PC-3 (cell line): ENCODE measurements around the gene IGSF21.

Experiments
- EZH2 ChIP-seq: fragments of 300-600 bp; sonication (generic); IDR thresholded peaks from one replicate; pipeline ENCODE4 v1.6.1; 2017; ENCODE audit warnings: antibody characterized with exemption, mild to moderate bottlenecking, low read length; ENCODE audit not compliant: unreplicated experiment
- TF ChIP-seq, protein P1 (sequence below): fragments of 300-600 bp; sonication (generic); conservative IDR thresholded peaks from 2 replicates; pipeline ENCODE4 v1.5.1; 2017; ENCODE audit warnings: antibody characterized with exemption, low read depth, mild to moderate bottlenecking, low read length

DNA sequence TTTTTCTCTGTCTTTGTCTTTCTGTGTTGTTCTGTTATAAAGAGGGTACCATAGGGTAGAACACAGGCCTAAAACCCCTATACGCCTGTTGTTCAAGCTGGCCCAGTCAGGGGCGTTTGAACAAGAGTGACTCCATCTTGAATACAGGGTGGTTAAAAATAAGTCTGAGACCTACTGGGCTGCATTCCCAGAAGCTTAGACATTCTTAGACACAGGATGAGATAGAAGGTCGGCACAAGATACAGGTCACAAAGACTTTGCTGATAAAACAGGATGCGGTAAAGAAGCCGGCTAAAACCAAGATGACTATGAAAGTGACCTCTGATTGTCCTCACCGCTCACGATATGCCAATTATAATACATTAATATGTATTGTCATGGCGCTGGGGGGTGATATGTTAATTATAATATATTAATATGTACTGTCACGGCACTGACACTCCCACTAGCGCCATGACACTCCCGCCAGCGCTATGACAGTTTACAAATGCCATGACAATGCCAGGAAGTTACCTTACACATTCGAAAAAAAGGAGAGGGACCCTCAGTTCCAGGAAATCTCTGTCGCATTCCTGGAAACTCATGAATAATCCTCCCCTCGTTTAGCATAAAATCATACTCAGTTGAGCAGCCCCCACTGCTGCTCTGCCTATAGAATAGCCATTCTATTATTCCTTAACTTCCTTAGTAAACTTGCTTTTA lies 314.6 kb downstream of the IGSF21 start:
- TF ChIP-seq, protein P1, sequence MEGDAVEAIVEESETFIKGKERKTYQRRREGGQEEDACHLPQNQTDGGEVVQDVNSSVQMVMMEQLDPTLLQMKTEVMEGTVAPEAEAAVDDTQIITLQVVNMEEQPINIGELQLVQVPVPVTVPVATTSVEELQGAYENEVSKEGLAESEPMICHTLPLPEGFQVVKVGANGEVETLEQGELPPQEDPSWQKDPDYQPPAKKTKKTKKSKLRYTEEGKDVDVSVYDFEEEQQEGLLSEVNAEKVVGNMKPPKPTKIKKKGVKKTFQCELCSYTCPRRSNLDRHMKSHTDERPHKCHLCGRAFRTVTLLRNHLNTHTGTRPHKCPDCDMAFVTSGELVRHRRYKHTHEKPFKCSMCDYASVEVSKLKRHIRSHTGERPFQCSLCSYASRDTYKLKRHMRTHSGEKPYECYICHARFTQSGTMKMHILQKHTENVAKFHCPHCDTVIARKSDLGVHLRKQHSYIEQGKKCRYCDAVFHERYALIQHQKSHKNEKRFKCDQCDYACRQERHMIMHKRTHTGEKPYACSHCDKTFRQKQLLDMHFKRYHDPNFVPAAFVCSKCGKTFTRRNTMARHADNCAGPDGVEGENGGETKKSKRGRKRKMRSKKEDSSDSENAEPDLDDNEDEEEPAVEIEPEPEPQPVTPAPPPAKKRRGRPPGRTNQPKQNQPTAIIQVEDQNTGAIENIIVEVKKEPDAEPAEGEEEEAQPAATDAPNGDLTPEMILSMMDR, result no peak
- TF ChIP-seq EZH2, result no peak
